ENCODE measurements around the gene UBE2O. TPM values are rescaled to one million over a fixed set of nuclear protein-coding genes. Genes with fewer than 3 reads are reported as not detected.

Gene UBE2O
- total RNA-seq, 1 experiment from 2014 or later = 52.6 TPM

DNA sequence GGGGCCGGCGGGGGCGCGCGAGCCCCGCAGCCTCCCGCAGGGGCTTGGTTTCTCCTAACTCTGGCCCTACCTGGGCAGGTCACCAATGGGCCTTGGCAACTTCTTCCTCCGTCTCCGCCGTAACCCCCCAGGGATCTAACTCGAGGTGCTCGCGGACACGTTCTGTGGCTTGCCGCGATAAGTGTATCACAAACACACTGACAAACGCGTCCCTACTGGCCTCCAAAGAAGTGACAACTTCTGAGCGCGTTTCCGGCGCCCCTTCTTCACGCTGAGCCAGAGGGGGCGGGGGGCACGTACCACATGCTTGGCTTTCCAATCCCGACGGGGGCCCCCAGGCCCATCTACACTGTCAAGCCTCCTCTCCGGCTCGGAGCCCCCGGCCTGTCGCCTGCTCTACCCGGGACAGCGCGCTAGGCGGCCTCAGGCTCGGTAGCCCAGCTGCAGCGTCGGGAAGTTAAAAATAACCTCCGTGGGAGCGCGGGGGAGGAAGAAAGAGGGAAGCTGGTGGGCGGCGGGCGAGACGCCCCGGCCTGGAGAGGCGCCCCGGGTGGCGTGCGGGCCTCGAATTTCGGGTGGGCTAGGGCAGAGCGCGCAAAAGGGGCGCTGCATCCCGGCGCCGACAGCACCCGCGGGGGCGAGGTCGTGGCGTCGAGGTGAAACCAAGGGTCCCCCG is 69.3 kb downstream of the UBE2O start:
- H3K9me3 Mint-ChIP-seq = no peaks in the 10 kb centered on the region
- Histone ChIP-seq H4K91ac (ENCODE audit: insufficient read length, low read depth, low read length) (no peak overlapping the region), H3T11ph (ENCODE audit: low read length) (no peak overlapping the region), H2BK15ac (ENCODE audit: low read depth, low read length) (no peak overlapping the region), H3K18ac (ENCODE audit: insufficient read length, low read depth, low read length) (no peak overlapping the region), H3K14ac (ENCODE audit: insufficient read depth, low read length) (no peak overlapping the region), H3K4me2 (ENCODE audit: insufficient read depth, insufficient read length, low read length) (peak overlapping the region; percentile 79), H3K27me3 (ENCODE audit: insufficient read depth, low read length) (peaks cover 16% of the 10 kb centered on the region; the same call in 1 of the 2 replicates), H3K9ac (ENCODE audit: extremely low read depth, insufficient read length, low read length) (no peak overlapping the region), H3K9me3 (ENCODE audit: control insufficient read depth, low read depth, low read length) (no peaks in the 10 kb centered on the region), H3K79me2 (ENCODE audit: insufficient read depth, low read length) (no peaks in the 10 kb centered on the region), H3K27ac (ENCODE audit: insufficient read length, low read depth, low read length) (no peak overlapping the region), H2BK20ac (ENCODE audit: low read depth, low read length, poor library complexity, severe bottlenecking) (no peak overlapping the region), H4K20me1 (ENCODE audit: control insufficient read depth, insufficient read depth, insufficient read length) (no peaks in the 10 kb centered on the region), H3K4me1 (ENCODE audit: insufficient read depth, low read length) (0 out of 2 replicates have a peak, but pooled peaks cover 2% of the 10 kb centered on the region), H2BK5ac (ENCODE audit: insufficient read length, low read length) (no peak overlapping the region), H4K5ac (ENCODE audit: insufficient read length, low read depth, low read length) (no peak overlapping the region), H3K79me1 (ENCODE audit: insufficient read depth, low read depth, low read length, poor library complexity, severe bottlenecking) (no peaks in the 10 kb centered on the region), H3K4ac (ENCODE audit: low read depth, low read length) (no peak overlapping the region), H3K23me2 (ENCODE audit: insufficient read length, low read depth, low read length, poor library complexity, severe bottlenecking) (peaks cover 17% of the 10 kb centered on the region), H2BK120ac (ENCODE audit: low read depth, low read length, poor library complexity, severe bottlenecking) (no peak overlapping the region), H2BK12ac (ENCODE audit: insufficient read length, low read depth, low read length) (no peak overlapping the region), H2AFZ (ENCODE audit: low read length) (no peak overlapping the region), H3K23ac (ENCODE audit: insufficient read length, low read depth, low read length) (no peak overlapping the region), H2AK5ac (ENCODE audit: insufficient read length, low read length) (no peak overlapping the region), H4K8ac (replicated peaks; ENCODE audit: insufficient read length, low read depth, low read length) (no peak overlapping the region), H3K56ac (ENCODE audit: insufficient read length, low read depth, low read length) (no peak overlapping the region)
- peaks cover 68% of the 10 kb centered on the region for H3K27me3 Mint-ChIP-seq (ENCODE audit: low read depth)
- peaks cover 14 to 29% of the 10 kb centered on the region in 2 experiments for H3K4me1 Mint-ChIP-seq
- peaks cover 0 to 6% (median 2%) of the 10 kb centered on the region in 3 experiments; a peak in 2 of 7 replicates for H3K36me3 Mint-ChIP-seq (ENCODE audit: insufficient read depth in 1 of 3, low read depth in 3 of 3)
- H3K27ac Mint-ChIP-seq = no peak overlapping the region; a peak in 1 of 7 replicates
- peak; percentile 74 for DNase-seq
- peak; percentile 25 for TF ChIP-seq CTCF (conservative IDR thresholded peaks at IDR 0.05)
- peak overlapping the region; percentile 81 to 83 for H3K4me3 Mint-ChIP-seq
- no CpG with 5 or more reads among the region's 65 CpGs for WGBS (ENCODE audit: extremely low coverage, insufficient read length, low lambda C conversion rate)
